K562 (cell line): ENCODE measurements around the gene CLEC4M. TPM values are rescaled to one million over a fixed set of nuclear protein-coding genes. Genes with fewer than 3 reads are reported as not detected.

ENCODE experiments used
- ATAC-seq: fragments of 200-7000 bp; cut with Tn5 transposase; 3 replicates; pipeline ENCODE4 v1.9.1; 2020; ENCODE audit warnings: moderate library complexity
- BruUV-seq: library from RNA; stranded (reverse); fragments of 400-500 nt; replicated peaks from 2 replicates; lab custom pipeline; 2021; lab: Mats Ljungman, UMichigan
- CTCF ChIA-PET: fragments of 300-600 bp; formaldehyde crosslinking; extraction: SDS; loops from one replicate; lab custom pipeline; 2021; ENCODE audit warnings: low intra/inter-chr PET ratio; lab: Yijun Ruan, JAX
- POLR2A ChIA-PET: fragments of 300-600, 350-650 bp; sonication (Branson Sonifier 250); formaldehyde crosslinking; extraction: SDS; loops from one replicate; lab custom pipeline; 2021; ENCODE audit warnings: antibody characterized with exemption, inconsistent platforms; lab: Yijun Ruan, JAX
- DNase-seq, 4 experiments: peaks; one replicate each; pipeline versions ENCODE4 v3.0.0 to v3.0.0-alpha.2; 2011 to 2018; ENCODE audit warnings: low spot score in 3 of 4, mixed read lengths in 3 of 4; ENCODE audit errors: extremely low read depth in 1 of 4
- FAIRE-seq: peaks from 2 replicates; lab custom pipeline; 2011; peaks lifted over from hg19 to GRCh38; lab: Jason Lieb, UNC
- H2AFZ ChIP-seq: 2 replicates; pipeline ENCODE4 v1.6.0; 2011; ENCODE audit warnings: low read depth, low read length, control low read depth, inconsistent platforms
- H3K27ac ChIP-seq: fragments of 200-600 bp; 3 replicates; pipeline ENCODE4 v1.8.0; 2011; ENCODE audit warnings: low read depth, mild to moderate bottlenecking, control low read depth, inconsistent platforms, low read length, moderate library complexity, mixed read lengths; ENCODE audit errors: extremely low read depth
- H3K27me3 ChIP-seq, 2 experiments: fragments of 300-600 bp in 1 of 2; 2 replicates in 1 of 2; 3 replicates in 1 of 2; pipeline versions ENCODE4 v1.6.0 to v1.8.0; 2011; ENCODE audit warnings: inconsistent platforms in 2 of 2, low read length in 2 of 2, mild to moderate bottlenecking in 1 of 2, mixed read lengths in 1 of 2, moderate library complexity in 1 of 2; ENCODE audit not compliant: control insufficient read depth in 2 of 2, insufficient read depth in 2 of 2
- H3K36me3 ChIP-seq: fragments of 300-600 bp; 3 replicates; pipeline ENCODE4 v1.8.0; 2011; ENCODE audit warnings: mild to moderate bottlenecking, low read length, inconsistent platforms; ENCODE audit not compliant: control insufficient read depth, insufficient read depth
- H3K4me1 ChIP-seq, 2 experiments: fragments of 200-600 bp in 1 of 2; replicated peaks in 1 of 2; 2 replicates in 1 of 2; 3 replicates in 1 of 2; pipeline versions ENCODE4 v1.5.1 to v1.8.0; 2011; ENCODE audit warnings: inconsistent platforms in 2 of 2, low read length in 2 of 2, mild to moderate bottlenecking in 1 of 2, mixed read lengths in 1 of 2, moderate library complexity in 1 of 2; ENCODE audit not compliant: control insufficient read depth in 2 of 2, insufficient read depth in 2 of 2
- H3K4me2 ChIP-seq: 2 replicates; pipeline ENCODE4 v1.6.1; 2011; ENCODE audit warnings: low read length, control low read depth, inconsistent platforms, mixed read lengths; ENCODE audit not compliant: insufficient read depth
- H3K4me3 ChIP-seq: fragments of 200-600 bp; sonication (generic), shearing (Covaris generic); 2 replicates; pipeline ENCODE4 v1.5.1; 2016; ENCODE audit warnings: control low read depth, inconsistent platforms
- H3K79me2 ChIP-seq: fragments of 200-600 bp; 3 replicates; pipeline ENCODE4 v1.8.0; 2011; ENCODE audit warnings: low read length, inconsistent platforms; ENCODE audit not compliant: control insufficient read depth, insufficient read depth
- H3K9ac ChIP-seq, 2 experiments: 2 replicates each; pipeline versions ENCODE4 v1.6.0 to v1.6.1; 2011; ENCODE audit warnings: low read depth in 2 of 2, low read length in 2 of 2, control low read depth in 1 of 2, inconsistent platforms in 1 of 2, mild to moderate bottlenecking in 1 of 2, mixed read lengths in 1 of 2; ENCODE audit not compliant: insufficient read depth in 1 of 2
- H3K9me1 ChIP-seq: one replicate; pipeline ENCODE4 v1.6.0; 2011; ENCODE audit warnings: inconsistent platforms, mild to moderate bottlenecking, low read length, moderate library complexity; ENCODE audit not compliant: control insufficient read depth, insufficient read depth
- H3K9me3 ChIP-seq: replicated peaks from 2 replicates; pipeline ENCODE4 v1.5.1; 2011; ENCODE audit warnings: low read depth, low read length, inconsistent platforms; ENCODE audit not compliant: control insufficient read depth, insufficient read depth
- H4K20me1 ChIP-seq: replicated peaks from 2 replicates; pipeline ENCODE4 v1.6.1; 2011; ENCODE audit warnings: low read length, inconsistent platforms, mixed read lengths; ENCODE audit not compliant: control insufficient read depth, insufficient read depth
- DACH1 ChIP-seq: fragments of 450-650 bp; IDR thresholded peaks from 2 replicates; pipeline ENCODE4 v1.6.1; 2018; ENCODE audit not compliant: partially characterized antibody
- GATAD2A ChIP-seq: fragments of 450-650 bp; IDR thresholded peaks from 2 replicates; pipeline ENCODE4 v1.6.1; 2017
- HLTF ChIP-seq: fragments of 450-650 bp; IDR thresholded peaks from 2 replicates; pipeline ENCODE4 v1.6.1; 2016
- TRIM24 ChIP-seq, 2 experiments: fragments of 450-650 bp; IDR thresholded peaks; 2 replicates each; pipeline ENCODE4 v1.6.1; 2016
- TRIM28 ChIP-seq: fragments of 450-650 bp; IDR thresholded peaks from 2 replicates; pipeline ENCODE4 v1.6.1; 2017
- ZEB2 ChIP-seq: fragments of 450-650 bp; IDR thresholded peaks from 2 replicates; pipeline ENCODE4 v1.6.1; 2016
- ZNF384 ChIP-seq: IDR thresholded peaks from 2 replicates; pipeline ENCODE4 v1.6.1; 2012; ENCODE audit warnings: low read depth, low read length, improper control_type of control experiment
- WGBS: fragments of 100-300 bp; shearing (Covaris generic); methylation state at CpG from one replicate; pipeline ENCODE4 v1.1.6; 2016; ENCODE audit warnings: low coverage, mixed read lengths; ENCODE audit not compliant: insufficient coverage; ENCODE audit errors: missing lambda C conversion rate; 5-methylcytosine and 5-hydroxymethylcytosine counted together
- in situ Hi-C: fragments of 300-500 bp; cut with MboI; formaldehyde crosslinking; loops from 4 replicates; pipeline ENCODE4 v1.15.0; 2018; ENCODE audit warnings: inconsistent platforms, mixed read lengths
- intact Hi-C: fragments of 100-400 bp; cut with micrococcal nuclease; formaldehyde crosslinking; loops from 2 replicates; pipeline ENCODE4 v1.14.2; 2022
- polyA plus RNA-seq, 8 experiments: library from polyadenylated mRNA; depleted of rRNA in 4 of 8; stranded (reverse) in 5 of 8; unstranded in 3 of 8; fragments of >200 nt; fragmentation: Nextera tagmentation in 2 of 8; fragmentation: Illumina TruSeq in 1 of 8; extraction: Ambion mirVana in 2 of 8; extraction: Trizol in 1 of 8; gene quantifications; 2 replicates each; pipeline versions ENCODE4 v1.2.1 to v1.2.3, GENCODE V29; 2011 to 2014; ENCODE audit warnings: inconsistent platforms in 1 of 8, missing spikeins in 1 of 8
- total RNA-seq, 7 experiments: library from RNA; depleted of rRNA in 6 of 7; stranded (reverse); fragments of >200 nt in 6 of 7; fragmentation: Illumina TruSeq in 2 of 7; extraction: Trizol in 2 of 7; gene quantifications; 2 replicates each; pipeline versions ENCODE4 v1.2.1 to v1.2.3, GENCODE V29; 2011 to 2021; ENCODE audit warnings: low replicate concordance in 1 of 7
- TF ChIP-seq, protein P1 (sequence below): fragments of 450-650 bp; IDR thresholded peaks from 2 replicates; pipeline ENCODE4 v1.6.1; 2018; ENCODE audit warnings: mild to moderate bottlenecking, low read depth; ENCODE audit not compliant: partially characterized antibody

Gene CLEC4M
- total and polyA plus RNA-seq, 9 of the 15 experiments (the other 6 are each of a cell fraction or from before 2014, with no cell fraction given): 0.08 to 0.18 TPM; not detected in 7

DNA sequence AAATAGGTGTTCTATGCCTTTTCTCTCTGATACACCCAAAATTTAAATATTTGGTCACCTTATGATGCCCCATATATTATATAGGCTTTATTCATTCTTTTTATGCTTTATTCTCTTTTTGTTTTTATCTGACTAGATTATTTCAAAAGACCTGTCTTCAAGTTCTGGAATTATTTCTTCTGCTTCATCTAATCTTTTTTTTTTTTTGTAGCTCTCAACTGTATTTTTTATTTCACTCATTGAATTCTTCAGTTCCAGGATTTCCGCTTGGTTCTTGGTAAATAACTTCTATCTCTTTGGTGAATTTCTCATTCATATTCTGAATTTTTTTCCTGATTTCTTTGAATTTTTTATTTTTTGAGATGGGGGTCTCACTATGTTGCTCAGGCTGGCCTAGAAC, 3.9 kb upstream of the CLEC4M start:
- Histone ChIP-seq H3K4me3 (no peak overlapping the region), H3K9ac (no peak overlapping the region), H2AFZ (no peak overlapping the region), H4K20me1 (no peaks in the 10 kb centered on the region), H3K27ac (no peak overlapping the region), H3K79me2 (no peaks in the 10 kb centered on the region), H3K4me1 (peaks cover 5 to 10% of the 10 kb centered on the region in 2 experiments; a peak in 3 of 5 replicates), H3K4me2 (no peak overlapping the region), H3K36me3 (no peaks in the 10 kb centered on the region), H3K9me1 (no peaks in the 10 kb centered on the region), H3K9me3 (peaks cover 10% of the 10 kb centered on the region), H3K27me3 (no peaks in the 10 kb centered on the region)
- in situ Hi-C loops (no loop called here), intact Hi-C loops (no loop called here)
- DNase-seq (no peak), FAIRE-seq (no peak), ATAC-seq (no peak)
- ChIA-PET CTCF (no interaction called here), POLR2A (no interaction called here)
- WGBS: 0% methylated on average over 1 of the region's 1 CpG
- peak; percentile 95; the same call in 1 of the 2 replicates for TF ChIP-seq TRIM28
- peak in 1 of 2 experiments; percentile 61; a peak in 2 of 4 replicates for TF ChIP-seq TRIM24 (IDR thresholded peaks at IDR 0.05)
- TF ChIP-seq, protein P1, sequence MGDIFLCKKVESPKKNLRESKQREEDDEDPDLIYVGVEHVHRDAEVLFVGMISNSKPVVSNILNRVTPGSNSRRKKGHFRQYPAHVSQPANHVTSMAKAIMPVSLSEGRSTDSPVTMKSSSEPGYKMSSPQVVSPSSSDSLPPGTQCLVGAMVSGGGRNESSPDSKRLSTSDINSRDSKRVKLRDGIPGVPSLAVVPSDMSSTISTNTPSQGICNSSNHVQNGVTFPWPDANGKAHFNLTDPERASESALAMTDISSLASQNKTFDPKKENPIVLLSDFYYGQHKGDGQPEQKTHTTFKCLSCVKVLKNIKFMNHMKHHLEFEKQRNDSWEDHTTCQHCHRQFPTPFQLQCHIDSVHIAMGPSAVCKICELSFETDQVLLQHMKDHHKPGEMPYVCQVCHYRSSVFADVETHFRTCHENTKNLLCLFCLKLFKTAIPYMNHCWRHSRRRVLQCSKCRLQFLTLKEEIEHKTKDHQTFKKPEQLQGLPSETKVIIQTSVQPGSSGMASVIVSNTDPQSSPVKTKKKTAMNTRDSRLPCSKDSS: peak; percentile 76
- 0 out of 2 replicates have a peak, but pooled peaks have one; percentile 35 for TF ChIP-seq ZEB2
- no peak for TF ChIP-seq DACH1
- no peak for TF ChIP-seq GATAD2A
- TF ChIP-seq ZNF384: peak; percentile 55; the same call in 1 of the 2 replicates
- peak; percentile 83; the same call in 1 of the 2 replicates for TF ChIP-seq HLTF
- no TSS peak for BruUV-seq
